Transverse colon (tissue), 4 donors: ENCODE results near the gene INO80B. TPM values are rescaled to one million over a fixed set of nuclear protein-coding genes. Genes with fewer than 3 reads are reported as not detected.

Source experiments
- DNase-seq: peaks from one replicate; pipeline ENCODE4 v3.0.0-alpha.2; 2019
- H3K27ac ChIP-seq, 4 donors: fragments of 200-600 bp; sonication (generic); 2 replicates each; pipeline ENCODE4 v1.5.1; 2016 to 2018; ENCODE audit warnings: inconsistent platforms in 4 of 4
- H3K27me3 ChIP-seq: fragments of 200-600 bp; sonication (generic); 2 replicates; pipeline ENCODE4 v1.5.1; 2017; ENCODE audit warnings: inconsistent platforms
- H3K36me3 ChIP-seq, 4 donors: fragments of 200-600 bp; sonication (generic); 2 replicates each; pipeline ENCODE4 v1.5.1; 2017 to 2019; ENCODE audit warnings: inconsistent platforms in 4 of 4
- H3K4me1 ChIP-seq, 4 donors: fragments of 200-600 bp; sonication (generic); 2 replicates each; pipeline ENCODE4 v1.5.1; 2017 to 2020; ENCODE audit warnings: inconsistent platforms in 4 of 4
- H3K4me3 ChIP-seq, 4 donors: fragments of 200-600 bp; sonication (generic); 1 replicate in 1 of 4; 2 replicates in 3 of 4; pipeline versions ENCODE4 v1.5.1 to v1.6.1; 2017 to 2019; ENCODE audit warnings: inconsistent platforms in 4 of 4
- H3K9me3 ChIP-seq, 2 donors: fragments of 200-600 bp; sonication (generic); 2 replicates each; pipeline ENCODE4 v1.5.1; 2017 to 2019; ENCODE audit warnings: inconsistent platforms in 2 of 2
- EP300 ChIP-seq: sonication (generic); formaldehyde crosslinking; IDR thresholded peaks from one replicate; pipeline ENCODE4 v1.6.1; 2017; ENCODE audit warnings: antibody characterized with exemption, low read depth
- POLR2A ChIP-seq: fragments of 450-650 bp; IDR thresholded peaks from one replicate; pipeline ENCODE4 v1.6.1; 2016; ENCODE audit warnings: antibody characterized with exemption, mild to moderate bottlenecking, moderate library complexity
- POLR2AphosphoS5 ChIP-seq, 3 donors: sonication (generic); formaldehyde crosslinking; IDR thresholded peaks; one replicate each; pipeline ENCODE4 v1.6.1; 2016; ENCODE audit warnings: antibody characterized with exemption in 3 of 3
- WGBS, 2 donors: methylation state at CpG; one replicate each; pipeline ENCODE4 v1.1.5; 2018; ENCODE audit warnings: low coverage in 1 of 2; 5-methylcytosine and 5-hydroxymethylcytosine counted together
- in situ Hi-C, 4 donors: fragments of 200-750 bp; cut with MboI; loops; one replicate each; pipeline versions ENCODE4 v1.15.0 to v1.15.1; 2017; ENCODE audit warnings: low sequenced_read_pairs in 3 of 4, low pct_ligation_motif_present in 1 of 4, low pct_unique_long_range_greater_than_20kb in 1 of 4
- intact Hi-C: fragments of 100-400 bp; cut with DNase I; formaldehyde crosslinking; loops from one replicate; pipeline ENCODE4 v1.15.1; 2023; ENCODE audit warnings: low total_unique reads
- total RNA-seq, 4 donors: library from RNA; depleted of rRNA; stranded (reverse); fragments of >200 nt; gene quantifications; one replicate each; pipeline ENCODE4 v1.1.0, GENCODE V29; 2016
- TF ChIP-seq, protein P1 (sequence below), 5 experiments: fragments of 200-600 bp in 3 of 5; fragments of 450-650 bp in 2 of 5; sonication (generic) in 3 of 5; IDR thresholded peaks; 1 replicate in 2 of 5; 2 replicates in 3 of 5; pipeline ENCODE4 v1.5.1; 2016 to 2017; ENCODE audit warnings: antibody characterized with exemption in 5 of 5, inconsistent platforms in 3 of 5, mild to moderate bottlenecking in 2 of 5, moderate library complexity in 1 of 5

Gene INO80B
- total RNA-seq = 10 to 100 TPM; 12.9 to 53.9 (median 34.5) TPM

GRCh38 chr2:74454654-74455511 is at the start of gene INO80B:
Gene INO80B (plus strand): TSS chr2:74455087. CDS start chr2:74455117, 30 bp downstream.
- H3K9me3 ChIP-seq = no peaks in the 10 kb centered on the region
- intact Hi-C loops (no loop called here), in situ Hi-C loops (no loop called here)
- peak; percentile 97 for DNase-seq
- peaks cover 21 to 32% (median 27%) of the 10 kb centered on the region in 4 donors for H3K4me1 ChIP-seq
- WGBS, 2 donors = 0% methylated on average over 5 to 35 of the region's 40 CpGs
- H3K27ac ChIP-seq = peak within 1 kb of the TSS; percentile 69 to 84 (median 78)
- H3K4me3 ChIP-seq = peak within 1 kb of the TSS; percentile 48 to 70 (median 64)
- no peaks in the 10 kb centered on the region for H3K36me3 ChIP-seq
- peak in 2 of 3 donors; percentile 69 to 72 for TF ChIP-seq POLR2AphosphoS5 (IDR thresholded peaks at IDR 0.05)
- TF ChIP-seq, protein P1, sequence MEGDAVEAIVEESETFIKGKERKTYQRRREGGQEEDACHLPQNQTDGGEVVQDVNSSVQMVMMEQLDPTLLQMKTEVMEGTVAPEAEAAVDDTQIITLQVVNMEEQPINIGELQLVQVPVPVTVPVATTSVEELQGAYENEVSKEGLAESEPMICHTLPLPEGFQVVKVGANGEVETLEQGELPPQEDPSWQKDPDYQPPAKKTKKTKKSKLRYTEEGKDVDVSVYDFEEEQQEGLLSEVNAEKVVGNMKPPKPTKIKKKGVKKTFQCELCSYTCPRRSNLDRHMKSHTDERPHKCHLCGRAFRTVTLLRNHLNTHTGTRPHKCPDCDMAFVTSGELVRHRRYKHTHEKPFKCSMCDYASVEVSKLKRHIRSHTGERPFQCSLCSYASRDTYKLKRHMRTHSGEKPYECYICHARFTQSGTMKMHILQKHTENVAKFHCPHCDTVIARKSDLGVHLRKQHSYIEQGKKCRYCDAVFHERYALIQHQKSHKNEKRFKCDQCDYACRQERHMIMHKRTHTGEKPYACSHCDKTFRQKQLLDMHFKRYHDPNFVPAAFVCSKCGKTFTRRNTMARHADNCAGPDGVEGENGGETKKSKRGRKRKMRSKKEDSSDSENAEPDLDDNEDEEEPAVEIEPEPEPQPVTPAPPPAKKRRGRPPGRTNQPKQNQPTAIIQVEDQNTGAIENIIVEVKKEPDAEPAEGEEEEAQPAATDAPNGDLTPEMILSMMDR (IDR thresholded peaks at IDR 0.05) = no peak
- TF ChIP-seq POLR2A = no peak
- TF ChIP-seq EP300 = no peak
- no peaks in the 10 kb centered on the region for H3K27me3 ChIP-seq

DNA sequence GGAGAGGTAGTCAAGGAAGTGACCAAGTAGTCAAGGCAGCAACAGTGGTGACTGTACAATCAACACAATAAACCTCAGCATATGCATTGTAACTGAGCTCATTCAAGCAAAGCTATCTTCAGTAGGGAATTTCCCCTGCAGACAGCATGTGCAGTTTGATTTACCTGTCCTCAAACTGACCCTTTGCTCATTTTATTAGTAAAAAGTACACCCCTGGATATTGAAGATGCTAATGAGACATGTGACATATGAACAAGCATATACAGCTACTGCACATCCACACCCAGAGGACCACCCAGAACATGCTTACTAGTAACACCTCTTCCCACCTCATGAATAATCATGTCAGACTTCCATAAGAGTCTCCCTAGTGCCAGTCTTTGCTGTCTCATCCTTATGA is 48.9 kb upstream of the INO80B start:
- no peaks in the 10 kb centered on the region for H3K27me3 ChIP-seq
- H3K36me3 ChIP-seq = no peaks in the 10 kb centered on the region
- no peak overlapping the region for H3K27ac ChIP-seq
- H3K4me1 ChIP-seq = no peaks in the 10 kb centered on the region
- H3K4me3 ChIP-seq = no peak overlapping the region
- no peak for DNase-seq
- in situ Hi-C loops (no loop called here), intact Hi-C loops (no loop called here)
- H3K9me3 ChIP-seq = no peaks in the 10 kb centered on the region
- TF ChIP-seq POLR2AphosphoS5 (IDR thresholded peaks at IDR 0.05) (no peak), EP300 (no peak), POLR2A (no peak)
- TF ChIP-seq, protein P1 (IDR thresholded peaks at IDR 0.05) = no peak

DNA sequence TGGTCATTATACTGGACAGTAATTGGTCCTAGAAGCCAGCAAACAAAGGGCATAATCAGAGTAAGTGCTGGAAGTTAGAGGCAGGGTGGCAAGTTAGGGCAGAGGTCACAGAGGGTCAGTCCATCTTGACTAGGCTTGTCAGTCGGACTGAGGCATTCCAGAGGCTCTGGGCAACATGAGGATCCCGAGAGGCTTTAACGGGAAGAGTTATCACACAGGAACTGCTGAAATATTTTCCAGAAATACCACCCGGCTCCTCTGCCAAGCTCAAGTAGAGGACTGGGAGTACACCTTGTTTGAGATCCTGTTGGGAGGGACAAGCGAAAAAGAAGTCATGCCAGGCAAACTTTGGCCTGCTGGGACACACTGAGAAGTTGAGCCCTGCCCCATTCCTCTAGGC is 47.2 kb upstream of the INO80B start:
- H3K4me3 ChIP-seq = no peak overlapping the region
- 70 to 74% methylated on average over 4 to 5 of the region's 5 CpGs for WGBS, 2 donors
- intact Hi-C loops (no loop called here), in situ Hi-C loops (no loop called here)
- H3K27me3 ChIP-seq = no peaks in the 10 kb centered on the region
- TF ChIP-seq POLR2A = no peak
- TF ChIP-seq POLR2AphosphoS5 (IDR thresholded peaks at IDR 0.05) = no peak
- TF ChIP-seq EP300 = no peak
- TF ChIP-seq, protein P1 (IDR thresholded peaks at IDR 0.05) = no peak
- no peak overlapping the region for H3K27ac ChIP-seq
- DNase-seq = no peak
- no peaks in the 10 kb centered on the region for H3K36me3 ChIP-seq
- H3K4me1 ChIP-seq = no peaks in the 10 kb centered on the region
- H3K9me3 ChIP-seq = no peaks in the 10 kb centered on the region

GRCh38 chr2:74413001-74413698 is 41.7 kb upstream of the INO80B start:
- in situ Hi-C loops (no loop called here), intact Hi-C loops (no loop called here)
- no peak for TF ChIP-seq POLR2A
- TF ChIP-seq, protein P1 (IDR thresholded peaks at IDR 0.05) = no peak
- no peak for TF ChIP-seq EP300
- TF ChIP-seq POLR2AphosphoS5 (IDR thresholded peaks at IDR 0.05) = no peak
- Histone ChIP-seq H3K4me3 (no peak overlapping the region), H3K27me3 (no peaks in the 10 kb centered on the region), H3K9me3 (no peaks in the 10 kb centered on the region), H3K4me1 (peaks cover 3 to 15% (median 10%) of the 10 kb centered on the region in 4 donors), H3K36me3 (no peaks in the 10 kb centered on the region), H3K27ac (no peak overlapping the region)
- DNase-seq = no peak
- 48 to 60% methylated on average over 1 to 8 of the region's 8 CpGs for WGBS, 2 donors
